Panc1 (cell line): ENCODE measurements around the gene PYGM. TPM values are rescaled to one million over a fixed set of nuclear protein-coding genes. Genes with fewer than 3 reads are reported as not detected.

Experiments
- ATAC-seq: fragments of 200-7000 bp; cut with Tn5 transposase; 2 replicates; pipeline ENCODE4 v1.9.1; 2020; ENCODE audit warnings: mild to moderate bottlenecking, moderate library complexity
- BruUV-seq: library from RNA; stranded (reverse); fragments of 400-500 nt; replicated peaks from 2 replicates; lab custom pipeline; 2021; lab: Mats Ljungman, UMichigan
- CTCF ChIA-PET: fragments of 300-600 bp; sonication (Branson Sonifier 250); formaldehyde crosslinking; loops from one replicate; lab custom pipeline; 2022; ENCODE audit warnings: antibody characterized with exemption; lab: Charles Lee
- POLR2A ChIA-PET: fragments of 300-600 bp; sonication (Branson Sonifier 250); formaldehyde crosslinking; loops from one replicate; lab custom pipeline; 2022; ENCODE audit warnings: antibody characterized with exemption; lab: Charles Lee
- DNase-seq: peaks from one replicate; pipeline ENCODE4 v3.0.0-alpha.2; 2010; ENCODE audit warnings: low read depth, low spot score
- H3K27ac ChIP-seq: 2 replicates; pipeline ENCODE4 v1.5.1; 2011; ENCODE audit warnings: mild to moderate bottlenecking, low read length, inconsistent platforms
- H3K27me3 ChIP-seq: fragments of 200-500 bp; sonication (Bioruptor generic); 2 replicates; pipeline ENCODE4 v1.6.0; 2014; ENCODE audit warnings: low read length, inconsistent platforms; ENCODE audit not compliant: control insufficient read depth, insufficient read depth
- H3K36me3 ChIP-seq: fragments of 200-500 bp; sonication (Bioruptor generic); 2 replicates; pipeline ENCODE4 v1.5.1; 2014; ENCODE audit warnings: inconsistent platforms, mild to moderate bottlenecking, low read length, moderate library complexity; ENCODE audit not compliant: control insufficient read depth, insufficient read depth
- H3K4me1 ChIP-seq: 2 replicates; pipeline ENCODE4 v1.5.1; 2011; ENCODE audit warnings: inconsistent platforms, mild to moderate bottlenecking, low read length, moderate library complexity; ENCODE audit not compliant: control insufficient read depth, insufficient read depth
- H3K4me3 ChIP-seq, 2 experiments: 2 replicates each; pipeline ENCODE4 v1.5.1; 2011 to 2012; ENCODE audit warnings: low read depth in 2 of 2, low read length in 2 of 2, mild to moderate bottlenecking in 2 of 2, inconsistent platforms in 1 of 2, moderate library complexity in 1 of 2
- H3K9me3 ChIP-seq: fragments of 200-500 bp; sonication (Bioruptor generic); 2 replicates; pipeline ENCODE4 v1.5.1; 2014; ENCODE audit warnings: low read depth, mild to moderate bottlenecking, inconsistent platforms, low read length, moderate library complexity; ENCODE audit not compliant: control insufficient read depth, insufficient read depth
- POLR2AphosphoS5 ChIP-seq: IDR thresholded peaks from 2 replicates; pipeline ENCODE4 v1.6.1; 2012; ENCODE audit warnings: mild to moderate bottlenecking, low read depth, low read length, moderate library complexity
- SIN3A ChIP-seq: IDR thresholded peaks from 2 replicates; pipeline ENCODE4 v1.6.1; 2012; ENCODE audit warnings: low read depth, mild to moderate bottlenecking, low read length, moderate library complexity, borderline replicate concordance; ENCODE audit not compliant: insufficient read depth
- TCF7L2 ChIP-seq: IDR thresholded peaks from 2 replicates; pipeline ENCODE4 v1.6.1; 2011; ENCODE audit warnings: mild to moderate bottlenecking, low read depth, low read length, inconsistent platforms
- in situ Hi-C: cut with HindIII; loops from 2 replicates; pipeline ENCODE4 v1.10.0; 2016; ENCODE audit warnings: low sequenced_read_pairs, low pct_unique_long_range_greater_than_20kb
- intact Hi-C: fragments of 100-400 bp; cut with micrococcal nuclease; formaldehyde crosslinking; loops from one replicate; pipeline ENCODE4 v1.10.0; 2022; ENCODE audit not compliant: unreplicated experiment
- total RNA-seq: library from RNA; stranded (reverse); gene quantifications from one replicate; pipeline ENCODE4 v1.2.1, GENCODE V29; 2021; ENCODE audit not compliant: unreplicated experiment
- TF ChIP-seq, protein P1 (sequence below), 2 experiments: IDR thresholded peaks; 2 replicates each; pipeline ENCODE4 v1.6.1; 2011 to 2012; ENCODE audit warnings: low read depth in 2 of 2, control low read depth in 1 of 2, low read length in 1 of 2, mild to moderate bottlenecking in 1 of 2, moderate library complexity in 1 of 2; ENCODE audit not compliant: insufficient read depth in 1 of 2
- TF ChIP-seq, protein P2 (sequence below): fragments of 450-650 bp; IDR thresholded peaks from 2 replicates; pipeline ENCODE4 v1.5.1; 2017; ENCODE audit warnings: mild to moderate bottlenecking

The PYGM gene
- total RNA-seq, 1 experiment from 2014 or later: 0.39 TPM

DNA sequence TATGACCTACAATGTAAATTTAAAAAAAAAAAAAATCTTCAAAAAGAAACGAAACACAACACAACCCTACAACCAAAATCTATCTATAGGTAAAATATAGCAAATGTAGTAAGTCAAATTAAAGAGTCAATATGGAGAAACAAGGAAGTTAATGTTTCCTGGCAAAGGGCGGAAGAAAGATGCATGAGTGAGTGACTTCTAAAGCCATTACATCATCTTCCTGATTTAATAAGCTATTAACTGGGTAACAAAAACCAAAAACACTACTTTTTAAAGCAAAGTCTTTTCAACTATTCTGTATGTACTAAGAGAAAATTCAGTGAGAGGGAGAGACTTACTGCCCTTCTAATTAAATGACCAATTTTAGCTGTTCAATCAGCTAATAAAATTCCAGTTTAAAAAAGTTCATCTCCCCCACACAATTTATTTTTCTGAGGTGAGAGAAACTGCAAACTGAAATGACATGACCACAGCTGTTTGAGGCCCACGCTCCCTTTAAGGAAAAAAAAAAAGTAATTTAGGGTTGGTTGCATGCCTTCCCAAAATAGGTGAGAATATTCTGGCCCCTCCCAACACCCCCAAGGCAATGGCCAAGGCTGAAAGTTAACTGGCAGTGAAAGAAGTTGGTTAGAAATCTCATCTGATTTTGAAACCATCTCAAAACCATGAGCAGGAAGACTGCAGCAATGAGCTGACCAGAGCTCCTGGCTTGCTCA lies 12.7 kb upstream of the PYGM start:
- in situ Hi-C loops: no loop called here

DNA sequence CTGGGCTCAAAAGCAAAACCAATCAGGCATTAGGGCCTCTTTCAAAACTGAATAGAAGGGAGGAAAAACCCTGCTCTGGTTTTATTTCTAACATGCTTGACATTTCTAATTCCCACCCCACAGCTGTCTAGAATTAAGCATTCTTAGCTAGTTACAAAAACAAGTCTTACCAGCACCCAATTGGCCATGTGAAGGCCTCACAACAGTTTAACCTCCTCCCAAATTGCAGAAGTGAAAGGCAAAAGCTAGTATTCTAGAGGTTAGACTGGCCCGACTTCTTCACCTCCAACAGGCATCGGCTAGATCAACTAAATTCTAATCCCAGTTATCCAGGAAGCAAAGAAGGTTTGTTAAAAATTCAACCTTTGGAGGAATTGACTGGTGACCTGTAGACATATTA lies 12.1 kb upstream of the PYGM start:
- H3K4me3 ChIP-seq: no peak overlapping the region
- H3K27ac ChIP-seq: no peak overlapping the region
- in situ Hi-C loops: no loop called here
- intact Hi-C loops: no loop called here
- H3K27me3 ChIP-seq: no peaks in the 10 kb centered on the region
- no peak for ATAC-seq
- H3K4me1 ChIP-seq: peaks cover 13% of the 10 kb centered on the region
- BruUV-seq: no TSS peak
- no peaks in the 10 kb centered on the region for H3K9me3 ChIP-seq
- no peak for DNase-seq
- no peak for TF ChIP-seq SIN3A
- TF ChIP-seq TCF7L2: no peak
- TF ChIP-seq, protein P1, sequence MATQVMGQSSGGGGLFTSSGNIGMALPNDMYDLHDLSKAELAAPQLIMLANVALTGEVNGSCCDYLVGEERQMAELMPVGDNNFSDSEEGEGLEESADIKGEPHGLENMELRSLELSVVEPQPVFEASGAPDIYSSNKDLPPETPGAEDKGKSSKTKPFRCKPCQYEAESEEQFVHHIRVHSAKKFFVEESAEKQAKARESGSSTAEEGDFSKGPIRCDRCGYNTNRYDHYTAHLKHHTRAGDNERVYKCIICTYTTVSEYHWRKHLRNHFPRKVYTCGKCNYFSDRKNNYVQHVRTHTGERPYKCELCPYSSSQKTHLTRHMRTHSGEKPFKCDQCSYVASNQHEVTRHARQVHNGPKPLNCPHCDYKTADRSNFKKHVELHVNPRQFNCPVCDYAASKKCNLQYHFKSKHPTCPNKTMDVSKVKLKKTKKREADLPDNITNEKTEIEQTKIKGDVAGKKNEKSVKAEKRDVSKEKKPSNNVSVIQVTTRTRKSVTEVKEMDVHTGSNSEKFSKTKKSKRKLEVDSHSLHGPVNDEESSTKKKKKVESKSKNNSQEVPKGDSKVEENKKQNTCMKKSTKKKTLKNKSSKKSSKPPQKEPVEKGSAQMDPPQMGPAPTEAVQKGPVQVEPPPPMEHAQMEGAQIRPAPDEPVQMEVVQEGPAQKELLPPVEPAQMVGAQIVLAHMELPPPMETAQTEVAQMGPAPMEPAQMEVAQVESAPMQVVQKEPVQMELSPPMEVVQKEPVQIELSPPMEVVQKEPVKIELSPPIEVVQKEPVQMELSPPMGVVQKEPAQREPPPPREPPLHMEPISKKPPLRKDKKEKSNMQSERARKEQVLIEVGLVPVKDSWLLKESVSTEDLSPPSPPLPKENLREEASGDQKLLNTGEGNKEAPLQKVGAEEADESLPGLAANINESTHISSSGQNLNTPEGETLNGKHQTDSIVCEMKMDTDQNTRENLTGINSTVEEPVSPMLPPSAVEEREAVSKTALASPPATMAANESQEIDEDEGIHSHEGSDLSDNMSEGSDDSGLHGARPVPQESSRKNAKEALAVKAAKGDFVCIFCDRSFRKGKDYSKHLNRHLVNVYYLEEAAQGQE (IDR thresholded peaks at IDR 0.05; ENCODE audit: insufficient read depth in 1 of 2, low read depth in 2 of 2, low read length in 1 of 2): no peak
- TF ChIP-seq POLR2AphosphoS5: no peak
- TF ChIP-seq, protein P2, sequence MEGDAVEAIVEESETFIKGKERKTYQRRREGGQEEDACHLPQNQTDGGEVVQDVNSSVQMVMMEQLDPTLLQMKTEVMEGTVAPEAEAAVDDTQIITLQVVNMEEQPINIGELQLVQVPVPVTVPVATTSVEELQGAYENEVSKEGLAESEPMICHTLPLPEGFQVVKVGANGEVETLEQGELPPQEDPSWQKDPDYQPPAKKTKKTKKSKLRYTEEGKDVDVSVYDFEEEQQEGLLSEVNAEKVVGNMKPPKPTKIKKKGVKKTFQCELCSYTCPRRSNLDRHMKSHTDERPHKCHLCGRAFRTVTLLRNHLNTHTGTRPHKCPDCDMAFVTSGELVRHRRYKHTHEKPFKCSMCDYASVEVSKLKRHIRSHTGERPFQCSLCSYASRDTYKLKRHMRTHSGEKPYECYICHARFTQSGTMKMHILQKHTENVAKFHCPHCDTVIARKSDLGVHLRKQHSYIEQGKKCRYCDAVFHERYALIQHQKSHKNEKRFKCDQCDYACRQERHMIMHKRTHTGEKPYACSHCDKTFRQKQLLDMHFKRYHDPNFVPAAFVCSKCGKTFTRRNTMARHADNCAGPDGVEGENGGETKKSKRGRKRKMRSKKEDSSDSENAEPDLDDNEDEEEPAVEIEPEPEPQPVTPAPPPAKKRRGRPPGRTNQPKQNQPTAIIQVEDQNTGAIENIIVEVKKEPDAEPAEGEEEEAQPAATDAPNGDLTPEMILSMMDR: no peak
- ChIA-PET CTCF (interaction anchor here (0.6 kb wide), 1 partner anchor 11 kb away, joined by 10 read pairs; no protein-coding TSS in a partner anchor), POLR2A (interaction anchor here (0.8 kb wide), 1 partner anchor 557 kb away, joined by 4 read pairs; no protein-coding TSS in a partner anchor)
- peaks cover 93% of the 10 kb centered on the region for H3K36me3 ChIP-seq

More for the DNA sequence above, 12.7 kb upstream of the PYGM start:
- ATAC-seq: no peak
- Histone ChIP-seq H3K36me3 (peaks cover 95% of the 10 kb centered on the region), H3K4me1 (peaks cover 13% of the 10 kb centered on the region), H3K27ac (no peak overlapping the region), H3K9me3 (no peaks in the 10 kb centered on the region), H3K4me3 (no peak overlapping the region), H3K27me3 (no peaks in the 10 kb centered on the region)
- no TSS peak for BruUV-seq
- ChIA-PET CTCF (interaction anchor here (0.6 kb wide), 1 partner anchor 11 kb away, joined by 10 read pairs; no protein-coding TSS in a partner anchor), POLR2A (interaction anchor here (0.6 to 0.8 kb wide), 4 partner anchors 223 to 880 kb away, joined by 3 to 5 read pairs (median 4); no protein-coding TSS in a partner anchor)
- intact Hi-C loops: no loop called here
- no peak for TF ChIP-seq TCF7L2
- no peak for TF ChIP-seq POLR2AphosphoS5
- TF ChIP-seq, protein P2: no peak
- TF ChIP-seq, protein P1 (IDR thresholded peaks at IDR 0.05; ENCODE audit: insufficient read depth in 1 of 2, low read depth in 2 of 2, low read length in 1 of 2): no peak
- no peak for TF ChIP-seq SIN3A
- no peak for DNase-seq
